T-helper 22 cell (primary cell): ENCODE data around the gene NOP56.
"Not testable (repeated sequence)": the region's sequence is repeated elsewhere in the genome, so short reads cannot be mapped to it uniquely, and the experiment has no call there.

Experiments
- DNase-seq: peaks from one replicate; pipeline ENCODE4 v3.0.0-alpha.2; 2020; ENCODE audit warnings: low read depth

NOP56 gene

DNA sequence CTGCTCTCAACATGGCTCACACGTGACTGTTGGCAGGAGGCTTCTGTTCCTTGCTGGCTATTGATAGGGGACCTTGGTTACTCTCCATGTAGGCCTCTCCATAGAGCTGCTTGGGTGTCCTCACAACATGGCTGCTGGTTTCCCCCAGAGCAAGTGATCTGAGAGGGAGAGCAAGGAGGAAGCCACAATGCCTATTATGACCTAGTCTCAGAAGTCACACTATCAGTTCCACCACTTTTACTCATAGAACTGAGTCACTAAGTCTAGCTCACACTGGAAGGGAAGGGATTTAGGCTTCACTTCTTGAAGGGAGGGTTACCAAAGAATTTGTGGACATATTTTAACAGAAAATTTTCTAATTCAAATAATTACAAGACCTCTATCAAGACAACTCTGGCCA is 8.7 kb upstream of the NOP56 start:
- no peak for DNase-seq

DNA sequence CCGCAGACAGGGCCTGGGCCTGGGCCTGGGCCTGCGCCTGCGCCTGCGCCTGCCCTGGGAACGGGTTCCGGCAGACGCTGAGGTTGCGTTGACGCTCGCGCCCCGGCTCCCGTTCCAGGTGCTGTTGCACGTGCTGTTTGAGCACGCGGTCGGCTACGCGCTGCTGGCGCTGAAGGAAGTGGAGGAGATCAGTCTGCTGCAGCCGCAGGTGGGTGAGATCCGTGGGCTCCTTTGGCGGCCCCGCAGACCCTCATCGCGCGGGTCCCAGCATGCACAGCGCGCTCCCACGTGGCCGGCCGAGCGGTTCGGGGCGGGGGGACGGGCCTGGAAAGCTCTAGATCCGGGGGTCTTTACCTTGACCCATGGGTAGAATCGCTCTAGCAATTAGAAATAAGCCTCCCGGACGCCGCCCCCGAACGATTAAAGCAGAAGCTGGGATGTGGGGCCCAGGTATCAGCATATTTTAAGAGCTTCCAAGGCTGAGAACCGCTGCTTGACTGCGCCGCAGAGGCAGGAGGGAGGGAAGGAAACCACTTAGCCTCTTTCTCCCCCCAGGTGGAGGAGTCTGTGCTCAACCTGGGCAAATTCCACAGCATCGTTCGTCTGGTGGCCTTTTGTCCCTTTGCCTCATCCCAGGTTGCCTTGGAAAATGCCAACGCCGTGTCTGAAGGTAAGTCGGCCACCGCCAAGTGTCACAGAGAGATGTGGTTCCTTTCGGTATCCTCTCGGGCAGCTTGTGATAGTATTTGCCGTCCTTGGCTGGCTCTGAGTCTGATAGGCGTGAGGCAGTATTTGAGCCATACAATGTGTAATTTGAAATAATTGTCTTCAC is 508 bp downstream of the NOP56 start:
- DNase-seq = no peak

DNA sequence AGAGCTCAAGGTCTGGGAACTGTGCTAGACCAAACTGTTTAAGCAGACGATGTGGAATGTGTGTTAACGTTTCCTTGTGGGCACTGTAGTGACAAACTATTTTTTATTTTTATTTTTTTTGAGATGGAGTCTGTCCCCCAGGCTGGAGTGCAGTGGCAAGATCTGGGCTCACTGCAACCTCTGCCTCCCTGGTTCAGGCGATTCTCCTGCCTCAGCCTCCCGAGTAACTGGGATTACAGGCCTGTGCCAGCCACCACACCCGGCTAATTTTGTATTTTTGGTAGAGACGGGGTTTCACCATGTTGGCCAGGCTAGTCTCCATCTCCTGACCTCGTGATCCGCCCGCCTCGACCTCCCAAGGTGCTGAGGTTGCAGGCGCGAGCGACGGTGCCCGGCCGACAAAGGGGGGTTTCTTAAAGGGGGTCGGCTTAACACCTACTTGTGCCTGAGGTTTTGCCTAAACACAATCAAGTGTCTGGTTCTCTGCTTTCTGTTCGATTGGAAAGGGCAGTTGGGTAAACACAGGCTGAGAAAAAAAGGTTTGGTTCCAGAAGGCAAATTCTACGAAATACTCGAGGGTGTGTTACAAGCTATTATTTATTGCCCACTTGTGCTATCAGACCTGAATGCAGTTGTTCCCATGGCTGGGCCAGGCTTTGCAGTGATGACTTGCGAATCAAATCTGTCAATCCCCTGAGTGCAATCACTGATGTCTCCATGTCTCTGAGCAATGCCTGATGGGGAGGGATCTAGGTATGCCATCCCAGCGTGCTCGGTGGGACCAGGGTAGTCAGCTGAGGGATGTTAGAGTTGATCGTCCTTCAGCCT is 1.3 kb downstream of the NOP56 start:
- no peak for DNase-seq

DNA sequence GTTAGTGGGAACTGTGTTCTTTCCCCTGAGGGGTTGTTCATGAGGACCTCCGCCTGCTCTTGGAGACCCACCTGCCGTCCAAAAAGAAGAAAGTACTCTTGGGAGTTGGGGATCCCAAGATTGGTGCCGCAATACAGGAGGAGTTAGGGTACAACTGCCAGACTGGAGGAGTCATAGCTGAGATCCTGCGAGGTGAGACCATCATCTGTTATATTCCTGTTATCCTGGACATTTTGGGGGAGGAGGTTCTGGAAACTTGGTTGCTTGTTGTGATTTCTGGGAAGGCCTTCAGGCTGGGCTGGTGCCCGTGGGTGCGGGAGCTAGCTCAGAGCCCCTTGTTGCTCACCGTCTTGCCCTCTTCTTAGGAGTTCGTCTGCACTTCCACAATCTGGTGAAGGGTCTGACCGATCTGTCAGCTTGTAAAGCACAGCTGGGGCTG is 2.0 kb downstream of the NOP56 start:
- no peak for DNase-seq

DNA sequence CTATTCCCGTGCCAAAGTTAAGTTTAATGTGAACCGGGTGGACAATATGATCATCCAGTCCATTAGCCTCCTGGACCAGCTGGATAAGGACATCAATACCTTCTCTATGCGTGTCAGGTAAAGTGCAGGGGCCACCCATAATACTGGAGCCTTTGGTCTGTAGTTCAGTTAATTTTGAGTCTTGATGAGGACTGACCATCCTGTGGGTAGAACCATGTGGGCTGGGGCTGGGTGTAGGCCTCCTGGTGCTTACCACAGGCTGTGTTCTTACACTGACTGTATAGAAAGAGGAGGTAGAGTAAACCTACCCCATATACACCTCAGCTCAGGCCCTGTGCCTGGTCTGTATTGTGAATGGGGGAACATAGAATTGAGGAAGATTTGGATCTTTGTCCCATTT is 2.4 kb downstream of the NOP56 start:
- DNase-seq = no peak

DNA sequence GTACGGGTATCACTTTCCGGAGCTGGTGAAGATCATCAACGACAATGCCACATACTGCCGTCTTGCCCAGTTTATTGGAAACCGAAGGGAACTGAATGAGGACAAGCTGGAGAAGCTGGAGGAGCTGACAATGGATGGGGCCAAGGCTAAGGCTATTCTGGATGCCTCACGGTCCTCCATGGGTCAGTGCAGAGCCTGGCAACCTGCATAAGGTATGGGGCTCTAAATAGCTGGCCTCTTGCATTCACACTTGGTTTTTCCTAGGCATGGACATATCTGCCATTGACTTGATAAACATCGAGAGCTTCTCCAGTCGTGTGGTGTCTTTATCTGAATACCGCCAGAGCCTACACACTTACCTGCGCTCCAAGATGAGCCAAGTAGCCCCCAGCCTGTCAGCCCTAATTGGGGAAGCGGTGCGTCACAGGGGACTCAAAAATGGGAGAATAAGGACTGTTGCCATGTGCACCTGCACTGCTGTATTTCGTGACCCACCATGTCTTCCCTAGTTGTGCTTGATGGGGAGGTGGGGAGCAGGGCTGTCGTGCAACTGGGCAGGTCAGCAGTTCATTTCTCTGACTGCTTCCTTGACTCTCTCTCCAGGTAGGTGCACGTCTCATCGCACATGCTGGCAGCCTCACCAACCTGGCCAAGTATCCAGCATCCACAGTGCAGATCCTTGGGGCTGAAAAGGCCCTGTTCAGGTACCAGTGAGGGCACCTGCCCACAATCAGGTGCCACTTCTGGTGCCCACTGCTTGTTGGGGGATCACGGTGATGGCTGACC is 3.1 kb downstream of the NOP56 start:
- no peak for DNase-seq

DNA sequence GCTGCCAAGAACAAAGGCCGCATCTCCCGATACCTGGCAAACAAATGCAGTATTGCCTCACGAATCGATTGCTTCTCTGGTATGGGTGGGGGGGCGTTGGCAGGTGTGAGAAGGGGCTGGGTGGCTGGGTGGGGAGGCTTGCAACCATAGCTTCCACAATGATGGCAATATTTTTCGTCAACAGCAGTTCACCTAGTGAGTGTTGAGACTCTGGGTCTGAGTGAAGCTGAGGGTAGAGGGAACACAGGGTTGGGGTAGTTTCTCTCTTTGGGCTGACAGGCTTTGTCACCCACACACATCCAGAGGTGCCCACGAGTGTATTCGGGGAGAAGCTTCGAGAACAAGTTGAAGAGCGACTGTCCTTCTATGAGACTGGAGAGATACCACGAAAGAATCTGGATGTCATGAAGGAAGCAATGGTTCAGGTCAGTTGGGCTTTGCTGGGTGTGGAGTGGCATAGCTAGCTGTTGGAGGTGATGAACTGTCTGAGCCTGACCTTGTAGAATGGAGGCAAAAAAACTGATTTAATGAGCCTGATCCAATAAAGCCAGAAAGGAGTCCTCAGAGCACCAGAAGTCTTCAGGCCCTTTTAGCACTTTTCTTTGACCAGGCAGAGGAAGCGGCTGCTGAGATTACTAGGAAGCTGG is 4.2 kb downstream of the NOP56 start:
- DNase-seq = no peak

DNA sequence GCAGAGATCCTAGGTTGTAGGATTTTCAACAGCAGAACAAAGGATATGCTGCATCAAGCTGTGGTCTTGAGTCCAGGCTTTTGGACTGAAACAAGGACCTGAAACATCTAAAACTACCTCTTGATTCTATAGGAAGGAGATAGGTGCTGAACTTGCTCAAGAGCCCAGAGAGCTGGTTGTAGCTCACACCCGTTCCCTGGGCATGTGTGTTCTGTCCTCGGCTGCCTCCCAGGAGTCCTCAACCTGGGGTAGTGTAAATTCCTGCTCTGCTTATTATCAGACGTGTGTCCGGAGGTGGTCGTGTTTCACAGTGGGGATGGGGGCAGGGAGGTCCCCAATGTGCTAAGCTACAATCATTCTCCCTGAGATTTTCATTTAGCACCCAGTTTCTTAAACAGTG is 4.8 kb downstream of the NOP56 start:
- no peak for DNase-seq

DNA sequence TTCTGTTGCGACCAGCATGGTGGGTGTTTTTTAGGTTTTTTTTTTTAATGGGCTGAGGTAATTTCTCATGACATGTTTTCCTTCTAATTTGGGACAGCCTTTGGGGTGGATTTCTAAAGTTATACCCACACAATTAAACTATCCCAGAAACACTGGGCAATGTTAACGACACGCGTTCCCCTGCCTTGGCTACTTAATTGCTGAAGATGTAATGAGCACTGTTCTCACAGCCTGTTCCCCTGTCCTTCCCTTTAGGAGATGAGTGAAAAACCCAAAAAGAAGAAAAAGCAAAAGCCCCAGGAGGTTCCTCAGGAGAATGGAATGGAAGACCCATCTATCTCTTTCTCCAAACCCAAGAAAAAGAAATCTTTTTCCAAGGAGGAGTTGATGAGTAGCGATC is 5.2 kb downstream of the NOP56 start:
- no peak for DNase-seq

DNA sequence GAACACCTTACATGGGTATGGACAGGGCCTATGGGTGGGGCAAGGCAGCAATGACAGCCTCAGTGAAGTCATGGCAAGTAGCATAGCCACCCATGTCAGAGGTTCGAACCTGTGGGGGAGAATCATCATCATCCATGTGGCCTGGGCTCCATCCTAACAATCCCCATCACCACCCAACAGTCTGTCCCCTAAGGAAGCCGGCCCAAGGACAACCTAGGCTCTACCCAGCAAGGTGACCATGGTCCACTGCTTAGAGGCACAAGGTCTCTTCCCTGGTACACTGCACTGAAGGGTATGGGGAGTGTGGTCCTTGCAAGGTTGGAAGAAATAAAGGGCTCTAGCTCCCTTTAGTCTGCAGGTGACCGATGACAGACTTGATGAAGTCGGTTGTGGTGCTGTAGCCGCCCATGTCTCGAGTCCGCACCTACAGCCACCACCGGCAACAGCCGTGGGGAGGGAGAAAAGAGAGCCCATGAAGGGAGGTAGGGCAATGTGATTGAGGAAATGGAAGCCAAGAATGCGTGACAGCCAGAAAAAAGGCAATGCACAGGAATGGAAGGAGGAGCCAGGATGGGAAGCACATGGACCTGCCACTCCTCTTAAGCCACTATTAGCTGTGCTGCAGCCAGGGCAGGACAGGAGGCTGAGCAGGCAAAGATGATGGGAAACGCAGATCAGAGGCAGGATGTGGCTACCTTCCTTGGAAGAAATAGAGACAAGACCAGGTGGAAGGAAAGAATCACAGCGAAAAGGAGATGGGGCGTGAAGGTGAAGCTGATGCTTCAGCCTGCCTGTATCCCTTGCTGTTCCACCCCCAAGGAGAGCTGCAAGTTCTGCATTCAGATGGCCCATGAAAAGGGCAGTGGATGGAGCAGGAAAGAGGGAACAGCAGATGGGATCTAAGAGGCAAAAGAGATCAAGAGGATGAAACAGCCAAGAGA is 6.3 kb downstream of the NOP56 start:
- no peak for DNase-seq

DNA sequence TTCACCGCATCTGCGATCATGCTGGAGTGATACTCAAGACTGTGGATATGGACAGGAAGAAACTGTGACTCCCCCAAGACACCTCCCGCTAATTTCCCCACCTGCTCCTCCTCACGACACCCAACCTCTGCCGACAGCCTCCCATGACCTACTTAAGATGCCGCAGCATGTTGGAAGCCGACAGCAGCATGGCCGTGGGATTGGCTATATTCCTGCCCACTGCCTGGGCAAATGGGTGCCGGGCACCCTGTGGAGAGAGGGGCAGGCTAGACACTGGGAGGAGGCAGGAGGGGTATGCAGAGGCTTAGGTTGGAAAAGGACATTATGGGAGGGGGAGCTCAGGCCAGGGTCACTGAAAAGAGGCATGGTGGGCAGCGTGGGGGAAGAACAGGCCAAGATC is 7.1 kb downstream of the NOP56 start:
- DNase-seq = no peak

DNA sequence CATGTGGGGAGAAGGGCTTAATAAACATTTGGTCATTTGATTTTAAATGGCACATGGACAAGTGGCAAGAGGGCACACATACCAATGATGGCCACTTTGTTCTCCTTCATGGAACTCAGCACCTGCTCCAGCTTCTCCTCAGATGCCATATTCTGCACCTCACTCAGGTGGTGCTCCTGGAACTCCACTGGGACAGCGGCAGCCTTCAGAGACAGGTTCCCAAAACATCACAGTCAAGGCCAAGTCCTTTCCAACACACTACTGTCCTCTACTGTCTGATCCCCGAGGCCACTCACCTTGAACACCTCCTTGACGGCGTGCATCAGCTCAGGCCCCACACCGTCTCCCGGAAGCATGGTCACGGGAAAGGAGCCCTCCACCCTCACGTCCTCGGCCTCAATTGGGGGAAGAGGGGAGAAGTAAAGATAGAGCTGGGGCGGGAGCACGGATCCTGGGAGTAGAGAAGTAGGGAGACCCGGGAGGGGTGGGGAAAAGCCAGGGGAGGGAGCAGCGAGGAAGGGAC is 11.0 kb downstream of the NOP56 start:
- no peak for DNase-seq

DNA sequence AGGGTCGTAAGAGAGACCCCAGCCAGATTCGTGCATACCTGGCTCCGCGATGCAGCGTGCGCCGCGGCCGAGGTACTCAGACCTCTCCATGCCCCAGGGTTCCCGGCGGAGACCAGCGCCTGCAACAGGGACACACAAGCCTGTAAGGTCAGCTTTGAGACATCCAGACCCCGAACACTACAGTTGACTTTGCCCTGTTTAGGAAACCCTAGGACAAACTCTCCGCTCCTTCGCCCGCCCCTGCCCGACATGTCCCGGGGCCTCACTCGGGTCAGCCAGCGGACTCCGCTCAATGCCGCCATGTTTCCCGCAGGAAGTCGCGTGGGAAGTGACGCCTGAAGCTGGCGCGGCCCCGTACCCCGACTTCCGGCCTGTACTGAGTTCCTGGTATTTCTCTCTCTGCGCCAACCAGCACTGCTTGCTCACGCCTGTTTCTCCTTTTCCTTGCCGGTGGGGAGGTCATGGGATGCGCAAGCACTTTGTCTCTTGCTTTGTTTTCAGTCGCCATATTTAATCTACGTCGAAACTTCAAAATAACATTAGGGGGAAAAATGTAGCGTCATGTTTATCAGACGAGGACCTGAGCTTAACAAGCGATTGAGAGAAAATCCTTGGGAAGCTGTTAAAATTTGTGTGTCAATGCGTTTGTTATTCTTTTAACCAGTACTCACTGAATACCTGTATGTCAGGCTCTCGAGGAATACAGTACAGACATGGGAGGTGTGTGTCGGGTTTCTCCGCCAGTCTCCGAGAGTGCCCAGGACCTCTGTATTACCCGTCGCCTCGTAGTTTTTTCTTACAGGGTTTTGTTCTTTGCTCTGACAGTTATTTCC is 11.7 kb downstream of the NOP56 start, which contains the start of gene IDH3B:
Gene IDH3B (minus strand): TSS at position 330 of the 833 bp plus-strand sequence. CDS start 28 bp downstream, at position 302.
- DNase-seq = peak; percentile 84

DNA sequence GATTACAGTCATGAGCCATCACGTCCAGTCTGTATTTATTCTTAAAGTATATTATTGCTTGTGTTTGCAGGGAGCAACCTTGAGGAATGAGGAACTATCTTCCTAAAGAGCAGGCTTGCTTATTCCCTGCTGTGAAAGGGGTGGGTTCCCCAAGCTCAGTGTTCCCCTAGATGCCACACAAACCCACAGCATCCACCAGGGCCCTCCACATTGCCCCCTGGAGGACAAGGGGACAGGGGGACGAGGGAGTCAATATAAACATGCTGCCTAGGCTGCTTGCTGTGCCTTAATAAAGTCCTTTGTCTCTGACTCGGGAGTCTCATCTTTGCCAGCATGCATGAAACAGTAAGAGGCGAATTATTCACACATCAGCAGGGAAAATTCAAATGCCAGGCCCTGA is 19.5 kb downstream of the NOP56 start:
- no peak for DNase-seq

DNA sequence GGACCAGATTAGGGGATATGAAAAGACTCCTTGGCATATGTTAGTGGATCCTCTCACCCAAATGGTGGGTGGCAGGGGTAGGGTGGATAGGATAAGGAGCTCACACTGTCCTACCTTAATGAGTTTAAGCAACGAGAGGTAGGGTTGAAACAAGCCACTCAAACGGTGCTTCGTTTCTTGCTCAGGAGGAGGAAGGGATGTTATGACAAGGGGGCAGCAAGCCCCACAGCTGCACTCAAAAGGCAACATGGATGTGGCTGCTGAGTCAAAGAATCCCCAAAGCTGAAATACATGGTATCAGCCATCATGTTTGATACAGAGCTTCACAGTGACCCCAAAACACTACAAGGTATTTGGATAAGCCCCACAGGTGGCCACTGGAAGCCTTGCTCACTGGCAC is 20.0 kb downstream of the NOP56 start:
- DNase-seq = no peak

DNA sequence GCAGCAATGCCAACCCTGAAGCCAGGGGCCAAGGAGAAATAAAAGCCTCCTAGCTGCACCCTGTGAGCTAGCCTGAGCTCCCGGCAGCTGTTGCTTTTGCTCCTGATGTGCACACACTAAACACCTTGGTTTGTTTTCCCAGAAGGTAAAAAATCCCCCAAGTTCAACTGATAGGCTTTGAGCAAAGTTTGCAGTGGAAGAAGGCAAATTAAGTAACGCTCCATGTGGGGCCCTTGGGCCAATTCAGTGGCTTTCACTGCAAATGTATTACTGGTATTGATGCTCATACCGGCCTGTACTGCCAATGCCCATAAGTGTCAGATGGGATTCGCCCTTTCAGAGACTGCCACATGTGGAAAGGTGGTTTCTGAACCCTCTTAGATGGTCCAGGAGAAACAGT is 21.0 kb downstream of the NOP56 start:
- no peak for DNase-seq

DNA sequence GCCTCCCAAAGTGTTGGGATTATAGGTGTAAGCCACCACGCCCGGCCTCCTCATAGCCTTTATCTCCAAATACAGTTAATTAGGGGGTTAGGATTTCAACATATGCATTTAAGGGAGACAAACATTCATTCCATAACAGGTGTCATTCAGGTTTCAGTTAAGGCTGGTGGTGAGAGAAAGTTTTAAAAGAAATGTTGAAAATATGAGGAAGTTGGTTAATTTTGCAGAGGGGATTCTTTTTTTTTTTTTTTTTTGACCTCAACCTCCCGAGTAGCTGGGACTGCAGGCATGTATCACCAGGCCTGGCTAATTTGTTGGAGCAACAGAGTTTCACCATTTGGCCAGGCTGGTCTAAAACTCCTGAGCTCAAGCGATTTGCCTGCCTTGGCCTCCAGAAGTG is 27.6 kb downstream of the NOP56 start:
- DNase-seq = no peak

DNA sequence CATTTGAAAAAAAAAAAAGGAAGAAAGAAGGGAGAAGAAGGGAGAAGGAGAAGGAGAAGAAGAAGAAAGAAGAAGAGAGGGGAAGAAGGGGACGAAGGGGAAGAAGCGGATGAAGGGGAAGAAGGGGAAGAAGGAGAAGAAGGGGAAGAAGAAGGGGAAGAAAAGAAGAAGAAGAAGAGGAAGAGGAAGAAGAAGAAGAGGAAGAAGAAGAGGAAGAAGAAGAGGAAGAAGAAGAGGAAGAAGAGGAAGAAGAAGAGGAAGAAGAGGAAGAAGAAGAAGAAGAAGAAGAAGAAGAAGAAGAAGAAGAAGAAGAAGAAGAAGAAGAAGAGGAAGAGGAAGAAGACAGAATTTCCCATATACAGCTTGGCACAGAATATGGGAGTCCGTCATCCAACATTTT is 29.6 kb downstream of the NOP56 start:
- DNase-seq = not testable (repeated sequence)

DNA sequence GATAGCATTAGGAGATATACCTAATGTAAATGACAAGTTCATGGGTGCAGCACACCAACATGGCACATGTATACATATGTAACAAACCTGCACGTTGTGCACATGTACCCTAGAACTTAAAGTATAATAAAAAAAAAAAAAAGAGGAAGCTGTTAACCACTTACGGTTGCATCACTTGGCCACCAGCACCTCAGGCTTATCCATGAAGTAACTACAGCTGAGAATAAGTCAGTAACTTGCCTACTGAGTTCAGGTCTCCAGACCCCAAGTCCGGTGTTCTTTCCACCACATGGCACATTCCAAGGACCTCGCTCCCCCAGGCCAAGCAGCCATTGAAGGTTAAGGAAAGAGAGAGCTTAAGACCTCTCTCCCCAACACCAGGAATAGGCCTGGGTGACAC is 32.4 kb downstream of the NOP56 start:
- not testable (repeated sequence) for DNase-seq

DNA sequence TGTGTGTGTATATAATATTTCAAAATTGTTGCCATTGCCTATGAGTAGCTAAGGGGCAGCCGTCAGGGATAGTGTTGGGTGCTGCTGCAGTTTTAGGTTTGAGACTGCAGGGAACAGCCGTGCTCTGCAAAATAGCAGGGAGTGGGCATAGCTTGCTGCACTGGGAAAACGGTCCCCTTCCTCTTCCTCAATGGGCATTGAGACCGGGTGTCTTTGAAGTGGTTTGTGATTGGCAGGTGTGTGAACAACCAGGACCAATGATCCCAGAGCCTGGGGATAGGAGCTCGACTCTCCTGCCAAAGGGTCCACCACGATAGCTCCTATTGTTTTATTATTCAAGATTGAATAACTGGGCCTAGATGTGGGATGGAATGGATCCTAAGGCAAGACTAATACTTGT is 35.1 kb downstream of the NOP56 start:
- DNase-seq = no peak
